CD4-positive, alpha-beta T cell treated with Interleukin-17A for 1 hour (primary cell): ENCODE results near the gene SLC4A2.

Experiments
- DNase-seq: peaks from one replicate; pipeline ENCODE4 v3.0.0-alpha.2; 2020

SLC4A2 gene

DNA sequence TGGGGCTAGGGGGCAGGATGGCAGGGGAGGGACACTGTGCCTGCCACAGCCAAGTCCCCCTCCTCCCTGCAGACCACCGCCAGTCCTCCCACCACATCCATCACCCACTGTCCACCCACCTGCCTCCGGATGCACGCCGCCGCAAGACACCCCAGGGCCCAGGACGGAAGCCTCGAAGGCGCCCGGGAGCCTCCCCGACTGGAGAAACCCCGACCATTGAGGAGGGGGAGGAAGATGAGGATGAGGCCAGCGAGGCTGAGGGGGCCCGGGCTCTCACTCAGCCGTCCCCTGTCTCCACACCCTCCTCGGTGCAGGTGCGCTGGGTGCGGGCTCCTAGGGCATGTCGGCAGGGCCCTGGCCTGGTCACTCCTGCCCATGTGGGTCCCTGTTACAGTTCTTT lies 5.1 kb downstream of the SLC4A2 start:
- no peak for DNase-seq

DNA sequence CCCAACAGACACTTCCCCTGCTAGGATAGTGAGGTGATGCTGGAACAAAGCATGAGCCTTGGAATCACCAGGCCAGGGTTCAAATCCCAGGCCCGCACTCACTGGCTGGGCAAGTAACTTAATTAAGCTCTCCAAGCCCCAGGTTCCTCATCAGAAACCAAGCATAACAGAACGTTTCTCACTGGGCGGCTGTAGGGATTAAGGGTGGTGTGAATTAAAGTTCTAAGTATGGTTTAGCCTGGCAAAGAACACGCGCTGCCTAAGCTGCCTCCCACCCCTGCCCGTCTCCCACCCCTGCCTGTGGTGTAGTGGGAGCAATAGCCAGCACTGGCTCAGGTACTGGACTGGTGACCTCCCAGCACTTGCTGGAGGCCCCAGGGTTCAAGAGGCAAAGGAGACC lies 5.6 kb downstream of the SLC4A2 start:
- DNase-seq, result no peak

DNA sequence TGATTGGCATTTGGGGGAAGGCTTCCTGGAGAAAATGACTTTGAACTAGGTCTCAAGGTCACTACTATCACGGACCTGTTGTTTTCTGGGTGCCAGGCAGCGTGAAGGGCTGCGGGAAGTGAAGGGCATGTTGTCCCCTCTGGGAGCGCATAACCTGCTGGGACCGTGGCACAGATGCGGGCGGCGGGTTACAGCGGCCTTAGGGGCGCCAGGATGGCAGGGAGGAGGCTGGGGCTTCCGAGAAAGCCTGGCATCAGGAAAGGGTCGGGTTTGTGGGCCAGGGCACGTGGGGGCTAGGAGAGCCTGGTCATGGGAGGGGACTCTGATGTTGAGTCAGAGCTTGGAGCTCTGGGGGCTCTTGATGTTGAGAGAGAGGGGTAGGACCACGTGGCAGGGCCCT lies 6.1 kb downstream of the SLC4A2 start:
- no peak for DNase-seq

DNA sequence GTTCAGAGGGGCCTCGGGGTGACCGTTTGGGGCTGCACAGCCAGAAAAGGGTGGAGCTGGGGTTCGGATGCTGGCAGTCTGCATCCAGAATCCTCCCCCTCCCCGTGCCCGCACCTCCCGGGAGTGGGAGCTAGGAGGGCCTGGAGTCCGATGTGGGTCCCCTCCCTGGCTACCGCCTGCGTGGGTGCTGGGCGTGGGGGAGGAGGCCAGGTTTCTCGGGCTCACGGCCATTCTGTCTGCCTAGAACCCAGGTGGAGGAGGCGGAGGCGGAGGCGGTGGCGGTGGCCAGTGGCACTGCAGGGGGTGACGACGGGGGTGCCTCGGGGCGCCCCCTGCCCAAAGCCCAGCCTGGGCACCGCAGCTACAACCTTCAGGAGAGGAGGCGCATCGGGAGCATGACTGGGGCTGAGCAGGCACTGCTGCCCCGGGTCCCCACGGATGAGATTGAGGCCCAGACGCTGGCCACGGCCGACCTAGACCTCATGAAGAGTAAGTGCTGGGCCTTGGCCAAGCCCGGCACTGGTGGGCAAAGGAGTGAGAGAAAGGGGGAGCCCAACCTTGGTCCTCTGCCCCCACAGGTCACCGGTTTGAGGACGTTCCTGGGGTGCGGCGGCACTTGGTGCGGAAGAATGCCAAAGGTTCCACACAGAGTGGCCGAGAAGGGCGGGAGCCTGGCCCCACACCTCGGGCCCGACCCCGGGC lies 7.0 kb downstream of the SLC4A2 start:
- no peak for DNase-seq

DNA sequence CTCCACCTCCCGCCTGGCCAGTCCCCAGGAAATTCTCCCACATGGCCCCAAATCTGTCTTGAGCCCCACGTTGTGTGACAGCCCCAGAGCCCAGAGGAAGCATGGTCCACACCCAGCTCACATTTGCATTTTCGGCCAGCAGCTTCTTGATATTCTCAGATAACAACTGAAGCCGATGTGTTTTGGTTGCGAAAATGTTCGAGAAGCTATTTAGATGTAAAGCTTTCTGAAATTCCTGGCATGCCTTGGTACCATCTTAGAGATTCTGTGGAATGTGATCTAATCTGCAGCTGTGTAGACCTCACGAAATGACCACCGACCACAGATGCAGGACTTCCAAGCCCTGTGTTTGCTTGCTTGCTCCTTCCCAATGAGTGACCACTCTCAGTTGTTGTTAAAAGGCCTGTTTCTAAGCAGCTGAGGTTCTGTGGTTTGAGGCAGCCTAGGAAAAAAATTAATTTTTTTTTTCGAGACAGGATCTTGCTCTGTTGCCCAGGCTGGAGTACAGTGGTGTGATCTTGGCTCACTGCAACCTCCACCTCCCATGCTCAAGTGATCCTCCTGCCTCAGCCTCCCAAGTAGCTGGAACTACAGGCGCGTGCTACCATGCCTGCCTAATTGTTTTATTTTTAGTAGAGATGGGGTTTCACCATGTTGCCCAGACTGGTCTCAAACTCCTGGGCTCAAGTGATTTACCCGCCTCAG lies 8.8 kb downstream of the SLC4A2 start:
- no peak for DNase-seq

DNA sequence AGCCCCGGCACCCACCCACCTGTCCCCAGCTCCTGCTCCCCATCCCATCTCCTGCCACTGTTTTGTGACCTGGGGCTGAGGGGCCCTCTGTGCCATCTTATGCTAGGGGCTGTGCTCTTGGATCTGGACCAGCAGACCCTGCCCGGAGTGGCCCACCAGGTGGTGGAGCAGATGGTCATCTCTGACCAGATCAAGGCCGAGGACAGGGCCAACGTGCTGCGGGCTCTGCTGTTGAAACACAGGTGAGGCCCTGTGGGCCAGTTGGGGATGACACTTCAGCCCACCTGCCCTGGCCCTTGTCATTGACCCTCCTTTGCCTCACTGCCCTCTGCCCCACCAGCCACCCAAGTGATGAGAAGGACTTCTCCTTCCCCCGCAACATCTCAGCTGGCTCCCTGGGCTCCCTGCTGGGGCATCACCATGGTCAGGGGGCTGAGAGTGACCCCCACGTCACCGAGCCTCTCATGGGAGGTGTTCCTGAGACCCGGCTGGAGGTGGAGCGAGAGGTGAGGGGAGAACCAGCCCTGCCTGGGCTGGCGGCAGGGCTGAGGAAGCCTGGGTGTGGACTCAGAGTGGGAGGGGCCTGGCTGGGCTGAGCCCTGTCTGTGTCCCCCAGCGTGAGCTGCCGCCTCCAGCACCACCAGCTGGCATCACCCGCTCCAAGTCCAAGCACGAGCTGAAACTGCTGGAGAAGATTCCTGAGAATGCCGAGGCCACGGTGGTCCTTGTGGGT lies 10.6 kb downstream of the SLC4A2 start:
- no peak for DNase-seq

DNA sequence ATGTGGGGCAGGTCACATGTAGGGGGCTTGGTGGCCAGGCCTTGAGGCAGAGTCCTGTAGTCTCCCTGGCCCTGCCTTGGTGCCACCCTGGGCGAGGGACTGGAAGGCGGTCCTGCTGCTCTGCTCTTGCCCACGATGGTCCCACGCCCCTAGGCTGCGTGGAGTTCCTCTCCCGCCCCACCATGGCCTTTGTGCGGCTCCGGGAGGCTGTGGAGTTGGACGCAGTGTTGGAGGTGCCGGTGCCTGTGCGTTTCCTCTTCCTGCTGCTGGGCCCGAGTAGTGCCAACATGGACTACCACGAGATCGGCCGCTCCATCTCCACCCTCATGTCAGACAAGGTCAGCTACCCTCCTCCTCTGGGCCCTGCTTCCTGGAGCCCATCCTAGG lies 11.2 kb downstream of the SLC4A2 start:
- no peak for DNase-seq

DNA sequence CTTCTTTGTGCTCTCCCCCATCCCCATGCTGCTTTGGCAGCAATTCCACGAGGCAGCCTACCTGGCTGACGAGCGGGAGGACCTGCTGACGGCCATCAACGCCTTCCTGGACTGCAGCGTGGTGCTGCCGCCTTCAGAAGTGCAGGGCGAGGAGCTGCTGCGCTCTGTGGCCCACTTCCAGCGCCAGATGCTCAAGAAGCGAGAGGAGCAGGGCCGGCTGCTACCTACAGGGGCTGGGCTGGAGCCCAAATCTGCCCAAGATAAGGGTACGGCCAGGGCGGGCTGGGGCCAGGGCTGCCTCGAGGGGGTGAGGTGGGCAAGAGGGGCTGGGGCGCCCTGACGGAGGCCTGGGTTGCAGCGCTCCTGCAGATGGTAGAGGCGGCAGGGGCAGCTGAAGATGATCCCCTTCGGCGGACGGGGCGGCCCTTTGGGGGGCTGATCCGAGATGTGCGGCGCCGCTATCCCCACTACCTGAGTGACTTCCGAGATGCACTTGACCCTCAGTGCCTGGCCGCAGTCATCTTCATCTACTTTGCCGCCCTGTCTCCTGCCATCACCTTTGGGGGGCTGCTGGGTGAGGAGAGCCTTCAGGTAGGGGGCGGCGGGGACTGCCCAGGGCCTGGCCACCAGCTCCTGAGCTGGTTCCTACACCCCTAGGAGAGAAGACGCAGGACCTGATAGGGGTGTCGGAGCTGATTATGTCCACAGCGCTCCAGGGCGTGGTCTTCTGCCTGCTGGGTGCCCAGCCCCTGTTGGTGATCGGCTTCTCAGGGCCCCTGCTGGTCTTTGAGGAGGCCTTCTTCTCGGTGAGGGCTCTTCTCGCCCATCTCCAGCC lies 11.9 kb downstream of the SLC4A2 start:
- DNase-seq, result no peak

DNA sequence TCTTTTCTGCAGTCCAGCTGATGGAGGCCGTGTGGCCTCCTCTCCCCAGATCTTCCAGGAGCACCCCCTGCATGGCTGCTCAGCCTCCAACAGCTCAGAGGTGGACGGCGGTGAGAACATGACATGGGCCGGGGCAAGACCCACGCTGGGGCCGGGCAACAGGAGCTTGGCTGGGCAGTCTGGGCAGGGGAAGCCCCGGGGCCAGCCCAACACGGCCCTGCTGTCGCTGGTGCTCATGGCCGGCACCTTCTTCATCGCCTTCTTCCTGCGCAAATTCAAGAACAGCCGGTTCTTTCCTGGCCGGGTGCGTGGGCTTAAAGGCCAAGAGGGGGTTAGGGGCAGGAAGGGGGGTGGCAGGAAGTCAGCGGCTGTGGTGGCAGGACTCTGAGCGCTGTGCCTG lies 14.6 kb downstream of the SLC4A2 start:
- DNase-seq, result no peak

DNA sequence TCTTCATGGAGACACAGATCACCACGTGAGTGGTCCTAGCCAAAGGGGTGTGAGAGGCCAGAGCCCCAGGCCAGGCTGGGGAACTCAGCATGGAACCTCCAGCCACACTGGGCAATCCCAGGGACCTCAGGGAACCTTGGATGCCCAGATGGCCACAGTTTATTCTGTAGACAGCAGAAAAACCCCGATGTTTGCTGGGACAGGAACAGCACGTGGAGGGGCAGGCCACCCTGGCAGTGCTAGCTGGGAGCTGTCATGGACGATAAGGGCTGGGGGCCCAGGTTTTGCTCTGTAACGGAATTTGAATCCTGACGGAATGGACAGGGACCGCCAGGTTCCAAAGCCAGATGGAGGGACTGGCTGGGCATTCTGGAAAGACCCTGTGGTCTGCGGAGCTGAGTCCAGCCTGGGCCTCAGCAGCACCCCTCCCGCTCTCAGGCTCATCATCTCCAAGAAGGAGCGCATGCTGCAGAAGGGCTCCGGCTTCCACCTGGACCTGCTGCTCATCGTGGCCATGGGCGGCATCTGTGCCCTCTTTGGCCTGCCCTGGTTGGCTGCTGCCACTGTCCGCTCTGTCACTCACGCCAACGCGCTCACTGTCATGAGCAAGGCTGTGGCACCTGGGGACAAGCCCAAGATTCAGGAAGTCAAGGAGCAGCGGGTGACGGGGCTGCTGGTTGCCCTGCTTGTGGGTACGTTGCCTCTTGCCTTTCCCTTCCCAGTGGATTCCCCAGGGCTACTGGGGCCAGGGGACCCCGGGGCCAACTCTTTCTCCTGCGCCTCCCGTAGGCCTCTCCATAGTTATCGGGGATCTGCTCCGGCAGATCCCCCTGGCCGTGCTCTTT lies 15.7 kb downstream of the SLC4A2 start:
- DNase-seq, result no peak

DNA sequence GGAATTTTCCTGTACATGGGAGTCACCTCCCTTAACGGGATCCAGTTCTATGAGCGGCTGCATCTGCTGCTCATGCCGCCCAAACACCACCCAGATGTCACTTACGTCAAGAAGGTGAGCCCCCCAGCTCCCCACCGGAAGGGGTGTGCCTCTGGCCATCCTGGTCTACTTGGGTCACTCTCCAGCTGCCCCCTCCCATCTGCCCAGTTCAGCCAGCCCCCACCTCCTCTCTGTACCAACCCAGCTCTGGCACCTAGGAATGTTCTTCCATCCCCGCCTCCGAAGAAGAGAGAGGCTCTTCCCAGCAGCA lies 16.2 kb downstream of the SLC4A2 start:
- no peak for DNase-seq

DNA sequence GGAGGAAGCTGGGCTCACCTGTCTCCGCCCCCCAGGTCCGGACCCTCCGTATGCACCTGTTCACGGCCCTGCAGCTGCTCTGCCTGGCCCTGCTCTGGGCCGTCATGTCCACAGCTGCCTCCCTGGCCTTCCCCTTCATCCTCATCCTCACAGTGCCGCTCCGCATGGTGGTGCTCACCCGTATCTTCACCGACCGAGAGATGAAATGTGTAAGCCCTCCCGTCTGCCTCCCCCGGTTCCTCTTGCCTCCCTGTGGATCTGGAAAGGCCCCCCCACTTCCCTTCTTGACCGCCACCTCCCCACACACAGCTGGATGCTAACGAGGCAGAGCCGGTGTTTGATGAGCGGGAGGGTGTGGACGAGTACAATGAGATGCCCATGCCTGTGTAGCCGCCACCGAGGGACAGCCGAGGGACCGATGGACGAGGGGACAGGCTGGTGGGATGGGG lies 16.6 kb downstream of the SLC4A2 start:
- no peak for DNase-seq

DNA sequence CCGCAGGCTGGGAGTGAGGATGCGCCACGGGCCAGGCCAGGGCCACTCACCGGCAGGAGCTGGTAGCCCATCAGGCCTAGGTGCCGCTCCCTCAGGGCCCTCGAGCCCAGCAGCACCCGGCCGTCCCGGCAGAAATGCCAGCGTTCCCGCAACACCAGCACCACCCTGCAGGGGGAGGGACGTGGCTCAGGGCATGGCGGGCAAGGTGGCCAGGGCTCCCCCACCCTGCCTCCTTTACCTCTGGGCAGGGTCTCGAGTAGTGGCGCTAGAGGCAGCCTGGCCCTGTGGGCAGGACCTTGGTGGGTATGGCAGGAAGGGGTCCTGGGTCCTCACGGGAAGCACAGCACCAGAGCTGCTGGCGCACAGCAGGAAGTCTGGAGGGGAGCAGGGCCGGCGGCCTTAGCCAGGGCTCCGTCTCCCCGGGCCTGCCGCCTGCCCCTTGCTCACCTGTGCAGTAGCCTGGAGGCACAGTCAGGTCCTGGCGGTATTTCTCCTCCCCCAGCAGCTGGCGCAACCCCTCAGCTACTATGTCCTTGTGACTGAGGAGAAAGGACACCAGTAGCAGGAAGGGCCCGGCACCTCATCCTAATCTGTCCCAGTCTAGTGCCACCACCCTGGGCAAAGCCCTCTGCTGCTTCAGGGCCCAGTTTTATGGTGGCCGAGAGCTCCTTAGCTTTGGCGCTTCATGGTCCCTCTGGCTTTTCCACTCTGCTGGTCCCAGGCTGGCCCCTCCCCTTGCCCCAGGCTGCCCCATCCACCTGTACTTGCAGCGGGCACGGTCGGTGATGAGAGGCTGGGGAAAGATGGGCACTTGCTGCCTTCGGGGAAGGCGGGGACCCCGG lies 17.7 kb downstream of the SLC4A2 start:
- DNase-seq, result no peak

DNA sequence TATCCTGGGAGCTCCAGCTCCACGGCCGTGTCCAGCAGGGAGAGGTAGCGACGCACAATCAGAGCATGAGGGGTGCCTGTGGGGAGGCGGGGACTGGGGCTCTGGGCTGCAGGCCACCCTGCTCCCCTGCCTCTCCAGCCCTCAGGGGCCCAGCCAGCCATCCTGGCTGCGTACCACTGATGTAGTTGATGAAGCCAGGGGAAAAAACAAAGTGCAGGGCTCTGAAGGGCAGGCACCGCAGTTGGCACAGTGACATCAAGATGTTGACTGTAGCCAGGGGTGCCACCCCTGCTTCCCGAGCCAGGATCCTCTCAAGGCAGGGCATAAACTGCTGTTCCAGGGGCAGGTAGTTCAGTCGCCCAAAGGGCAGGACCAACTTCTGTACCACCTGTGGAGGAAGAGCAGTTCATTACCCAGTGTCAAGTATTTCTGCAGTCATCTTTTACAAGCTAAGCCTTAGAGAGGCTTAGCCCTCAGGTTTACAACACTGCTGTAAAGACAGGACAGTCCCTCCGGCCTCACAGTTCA lies 18.4 kb downstream of the SLC4A2 start:
- DNase-seq, result no peak

DNA sequence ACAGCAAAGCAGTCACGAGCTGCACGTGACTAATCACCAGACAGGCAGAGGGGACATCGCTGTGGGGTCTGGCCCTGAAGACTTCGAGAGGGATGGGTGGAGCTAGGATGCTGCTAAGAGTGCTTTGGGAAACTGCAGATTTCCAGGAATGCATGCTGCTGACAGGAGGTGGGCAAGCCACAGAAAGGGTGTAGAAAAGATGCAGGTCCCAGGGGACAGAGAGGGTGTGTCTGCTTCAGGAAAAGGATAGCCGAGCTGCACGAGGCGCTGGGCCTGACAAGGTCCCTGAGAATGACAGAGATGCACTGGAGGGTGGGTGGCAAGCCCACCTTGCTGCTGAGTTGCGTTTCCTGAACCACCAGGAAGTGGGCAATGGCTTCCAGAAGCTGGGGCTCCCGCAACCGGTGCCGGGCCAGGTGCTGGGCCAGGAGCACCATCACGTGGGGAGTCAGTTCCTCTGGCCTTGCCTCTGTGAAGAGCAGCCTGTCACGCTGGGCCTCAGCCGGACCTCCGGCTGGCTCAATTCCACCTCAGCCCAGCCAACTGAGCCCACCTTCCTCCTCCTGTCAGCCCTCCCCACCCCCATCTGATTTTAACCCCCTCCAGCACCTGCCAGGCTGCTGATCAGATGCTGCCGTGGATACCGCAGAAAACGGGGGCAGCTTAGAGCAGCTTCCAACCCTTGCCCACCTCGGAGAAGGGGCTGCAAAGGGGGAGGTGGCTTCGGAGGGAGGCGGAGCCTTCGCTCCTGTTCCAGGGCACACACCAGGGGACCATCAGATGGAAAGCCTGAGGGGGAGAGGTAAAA lies 19.0 kb downstream of the SLC4A2 start:
- no peak for DNase-seq

DNA sequence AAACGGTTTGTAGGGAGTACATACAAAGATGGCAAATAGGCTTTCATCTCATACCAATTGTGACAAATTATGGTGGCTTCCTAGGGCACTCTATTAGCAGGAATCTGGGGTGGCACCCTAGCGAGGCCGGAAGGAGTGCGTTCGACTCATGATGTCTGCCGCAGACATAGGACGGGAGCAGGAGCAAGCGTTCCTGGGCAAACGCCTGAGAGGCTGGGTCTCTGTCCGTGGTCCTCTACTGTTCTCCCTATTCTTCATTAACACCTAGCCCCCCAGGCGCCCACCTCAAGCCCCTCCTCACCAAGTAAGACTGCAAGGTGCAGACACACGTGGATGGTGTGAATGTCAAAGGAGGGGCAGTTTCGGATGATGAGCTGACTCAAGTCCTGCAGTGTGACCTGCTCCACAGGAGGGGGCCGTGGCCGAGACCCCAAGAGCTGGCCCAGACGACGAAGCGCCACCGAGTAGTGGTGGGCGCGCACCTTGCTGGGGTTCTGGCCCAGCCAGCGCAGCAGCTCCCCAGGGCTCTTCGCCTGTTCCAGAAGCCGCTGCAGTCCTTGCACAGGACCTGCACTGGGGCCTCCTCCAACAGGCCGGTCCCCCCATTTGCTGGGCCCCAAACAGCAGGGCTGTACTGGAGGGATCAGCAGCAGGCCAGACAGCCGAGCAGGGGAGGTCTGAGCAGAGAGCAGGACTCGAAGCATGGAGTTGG lies 20.0 kb downstream of the SLC4A2 start:
- no peak for DNase-seq

DNA sequence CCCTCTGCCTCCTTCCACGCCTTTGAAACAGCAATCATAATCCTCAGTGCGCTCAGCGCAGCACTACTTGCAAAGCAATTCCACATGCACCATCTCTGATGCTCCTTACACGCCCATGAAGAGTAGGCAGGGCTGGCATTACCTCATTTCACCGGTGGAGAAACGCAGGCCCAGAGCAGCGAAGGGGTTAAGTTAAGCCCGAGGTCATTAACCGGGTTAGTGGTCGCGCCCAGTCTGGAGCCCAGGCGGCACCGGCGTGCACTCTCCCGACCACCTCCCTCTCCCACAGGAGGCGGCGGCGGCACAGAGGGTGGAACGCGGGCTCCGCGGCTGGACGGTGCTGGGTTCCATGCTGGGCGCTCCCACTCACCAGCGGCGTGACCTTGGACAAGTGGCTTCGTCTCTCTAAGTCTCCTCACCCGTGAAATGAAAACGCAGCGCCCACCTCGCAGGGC lies 20.7 kb downstream of the SLC4A2 start:
- DNase-seq, result no peak

DNA sequence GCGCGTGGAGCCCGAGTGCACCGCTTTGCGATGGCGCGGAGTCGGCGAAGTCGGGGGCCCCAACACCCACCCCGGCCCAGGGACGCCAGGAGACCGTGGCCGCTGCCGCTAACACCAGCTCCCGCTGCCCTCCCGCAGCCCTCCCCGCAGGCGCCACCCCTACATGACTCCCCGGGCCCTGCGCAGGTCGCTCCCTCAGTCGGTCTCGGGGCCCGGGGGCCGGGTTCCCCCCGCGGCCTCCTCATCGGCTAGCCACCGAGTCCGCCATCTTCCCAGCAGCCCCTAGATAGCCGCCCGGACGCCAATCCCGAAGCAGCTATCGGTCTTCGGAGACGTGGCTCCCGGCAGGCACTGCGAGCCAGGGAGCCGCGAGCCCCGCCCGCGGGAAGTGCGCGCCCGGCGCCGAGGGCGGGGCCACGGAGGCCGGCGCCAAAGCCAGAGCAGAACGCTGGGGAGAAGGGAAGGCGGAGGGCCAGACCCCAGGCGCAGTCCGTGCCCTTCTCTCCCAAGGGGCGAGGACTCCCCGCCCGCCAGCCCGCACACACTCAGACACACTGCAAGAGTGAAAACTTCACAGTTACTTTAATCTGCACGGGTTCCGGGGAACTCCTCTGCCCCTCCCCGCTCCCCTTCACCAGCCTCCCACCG lies 21.3 kb downstream of the SLC4A2 start, which contains the start of gene FASTK:
TSS of gene FASTK (minus strand) at position 288 of the 648 bp plus-strand sequence. CDS start at position 245, 43 bp downstream.
- DNase-seq, result peak; percentile 92
